ENCODE results near the gene PDGFA.

Gene PDGFA

GRCh38 chr7:453597-454306, 65.9 kb downstream of the PDGFA start:
- no peak for TF ChIP-seq TAF1 (IDR thresholded peaks at IDR 0.05; ENCODE audit: borderline replicate concordance, insufficient read depth, low read length)
- no peak for TF ChIP-seq POLR2AphosphoS5 (IDR thresholded peaks at IDR 0.05; ENCODE audit: low read depth, low read length)
- TF ChIP-seq REST (IDR thresholded peaks at IDR 0.05; ENCODE audit: insufficient read depth in 1 of 2, low read depth in 2 of 2, low read length in 2 of 2): no peak
- no peak for TF ChIP-seq FOXP2 (optimal IDR thresholded peaks at IDR 0.05; ENCODE audit: borderline replicate concordance, extremely low read depth, extremely low read length, insufficient read depth)
- no peak for TF ChIP-seq SIN3A (IDR thresholded peaks at IDR 0.05; ENCODE audit: borderline replicate concordance, insufficient read depth, low read length)

GRCh38 chr7:452791-453455, 66.7 kb downstream of the PDGFA start:
- no peak for TF ChIP-seq TAF1 (IDR thresholded peaks at IDR 0.05; ENCODE audit: borderline replicate concordance, insufficient read depth, low read length)
- no peak for TF ChIP-seq POLR2AphosphoS5 (IDR thresholded peaks at IDR 0.05; ENCODE audit: low read depth, low read length)
- no peak for TF ChIP-seq FOXP2 (optimal IDR thresholded peaks at IDR 0.05; ENCODE audit: borderline replicate concordance, extremely low read depth, extremely low read length, insufficient read depth)
- TF ChIP-seq REST (IDR thresholded peaks at IDR 0.05; ENCODE audit: insufficient read depth in 1 of 2, low read depth in 2 of 2, low read length in 2 of 2): no peak
- TF ChIP-seq SIN3A (IDR thresholded peaks at IDR 0.05; ENCODE audit: borderline replicate concordance, insufficient read depth, low read length): no peak

- TF ChIP-seq POLR2AphosphoS5 (IDR thresholded peaks at IDR 0.05; ENCODE audit: low read depth, low read length) (no peak), REST (IDR thresholded peaks at IDR 0.05; ENCODE audit: insufficient read depth in 1 of 2, low read depth in 2 of 2, low read length in 2 of 2) (no peak), FOXP2 (optimal IDR thresholded peaks at IDR 0.05; ENCODE audit: borderline replicate concordance, extremely low read depth, extremely low read length, insufficient read depth) (no peak), TAF1 (IDR thresholded peaks at IDR 0.05; ENCODE audit: borderline replicate concordance, insufficient read depth, low read length) (no peak), SIN3A (IDR thresholded peaks at IDR 0.05; ENCODE audit: borderline replicate concordance, insufficient read depth, low read length) (no peak)
Observed at GRCh38 chr7:452226-452751, 67.4 kb downstream of the PDGFA start.

GRCh38 chr7:451255-452225, 68.1 kb downstream of the PDGFA start:
- no peak for TF ChIP-seq POLR2AphosphoS5 (IDR thresholded peaks at IDR 0.05; ENCODE audit: low read depth, low read length)
- TF ChIP-seq SIN3A (IDR thresholded peaks at IDR 0.05; ENCODE audit: borderline replicate concordance, insufficient read depth, low read length): no peak
- TF ChIP-seq REST (IDR thresholded peaks at IDR 0.05; ENCODE audit: insufficient read depth in 1 of 2, low read depth in 2 of 2, low read length in 2 of 2): no peak
- no peak for TF ChIP-seq TAF1 (IDR thresholded peaks at IDR 0.05; ENCODE audit: borderline replicate concordance, insufficient read depth, low read length)
- TF ChIP-seq FOXP2 (optimal IDR thresholded peaks at IDR 0.05; ENCODE audit: borderline replicate concordance, extremely low read depth, extremely low read length, insufficient read depth): no peak
